GM23338 (cell line): ENCODE measurements around the gene C16orf86. TPM values are rescaled to one million over a fixed set of nuclear protein-coding genes. Genes with fewer than 3 reads are reported as not detected.

Experiments used
- ATAC-seq: fragments of 200-7000 bp; cut with Tn5 transposase; 3 replicates; pipeline ENCODE4 v1.9.1; 2020
- DNase-seq: peaks from one replicate; pipeline ENCODE4 v3.0.0-alpha.2; 2015; ENCODE audit warnings: low spot score
- H2AFZ ChIP-seq: fragments of 200-600 bp; sonication (generic); 2 replicates; pipeline ENCODE4 v1.8.0; 2016; ENCODE audit warnings: antibody characterized with exemption, mild to moderate bottlenecking, moderate library complexity
- H3F3A ChIP-seq: fragments of 200-600 bp; sonication (generic); replicated peaks from 2 replicates; pipeline ENCODE4 v1.8.0; 2017; ENCODE audit warnings: antibody characterized with exemption, mixed run types, low read depth
- H3K27ac ChIP-seq: fragments of 200-600 bp; sonication (generic); 2 replicates; pipeline ENCODE4 v1.6.1; 2016; ENCODE audit warnings: low read depth
- H3K27me3 ChIP-seq: fragments of 200-600 bp; sonication (generic); 2 replicates; pipeline ENCODE4 v1.8.0; 2016; ENCODE audit warnings: mild to moderate bottlenecking, mixed run types, moderate library complexity; ENCODE audit not compliant: insufficient read depth
- H3K36me3 ChIP-seq: fragments of 200-600 bp; sonication (generic); 2 replicates; pipeline ENCODE4 v1.8.0; 2016; ENCODE audit warnings: mild to moderate bottlenecking; ENCODE audit not compliant: insufficient read depth
- H3K4me1 ChIP-seq: fragments of 200-600 bp; sonication (generic); 2 replicates; pipeline ENCODE4 v1.8.0; 2016; ENCODE audit warnings: mild to moderate bottlenecking, moderate library complexity; ENCODE audit not compliant: insufficient read depth
- H3K4me2 ChIP-seq: fragments of 200-600 bp; sonication (generic); 2 replicates; pipeline ENCODE4 v1.7.1; 2017; ENCODE audit warnings: mixed run types
- H3K4me3 ChIP-seq: fragments of 200-600 bp; sonication (generic); 2 replicates; pipeline ENCODE4 v1.6.1; 2016; ENCODE audit warnings: mixed run types
- H3K79me2 ChIP-seq: fragments of 200-600 bp; sonication (generic); replicated peaks from 2 replicates; pipeline ENCODE4 v1.8.0; 2017; ENCODE audit warnings: mild to moderate bottlenecking; ENCODE audit not compliant: insufficient read depth
- H3K9me2 ChIP-seq: fragments of 200-600 bp; sonication (generic); 2 replicates; pipeline ENCODE4 v1.8.0; 2017; ENCODE audit not compliant: insufficient read depth
- H4K20me1 ChIP-seq: fragments of 200-600 bp; sonication (generic); replicated peaks from 2 replicates; pipeline ENCODE4 v1.8.0; 2017; ENCODE audit warnings: mild to moderate bottlenecking; ENCODE audit not compliant: insufficient read depth
- H3K27ac Mint-ChIP-seq: 2 replicates; pipeline ENCODE4 v1.8.0; 2020; ENCODE audit warnings: inconsistent platforms, mild to moderate bottlenecking, moderate library complexity, mixed read lengths
- H3K27me3 Mint-ChIP-seq: 3 replicates; pipeline ENCODE4 v1.8.0; 2022; ENCODE audit warnings: low read depth, mild to moderate bottlenecking, moderate library complexity, mixed read lengths, inconsistent platforms; ENCODE audit not compliant: insufficient read depth, poor library complexity
- H3K36me3 Mint-ChIP-seq: 3 replicates; pipeline ENCODE4 v1.8.0; 2021; ENCODE audit warnings: low read depth, mild to moderate bottlenecking, inconsistent platforms, moderate library complexity, mixed read lengths
- H3K4me1 Mint-ChIP-seq: 3 replicates; pipeline ENCODE4 v1.8.0; 2020; ENCODE audit warnings: mild to moderate bottlenecking, inconsistent platforms, mixed read lengths
- H3K4me3 Mint-ChIP-seq: 3 replicates; pipeline ENCODE4 v1.8.0; 2021; ENCODE audit warnings: moderate library complexity, mild to moderate bottlenecking, inconsistent platforms, mixed read lengths
- H3K9me3 Mint-ChIP-seq: 3 replicates; pipeline ENCODE4 v1.8.0; 2020; ENCODE audit warnings: moderate library complexity, mild to moderate bottlenecking, inconsistent platforms, mixed read lengths
- EZH2 ChIP-seq: fragments of 200-600 bp; sonication (generic); IDR thresholded peaks from one replicate; pipeline ENCODE4 v1.8.0; 2017; ENCODE audit warnings: antibody characterized with exemption, mild to moderate bottlenecking, low read depth; ENCODE audit not compliant: unreplicated experiment
- JUNB ChIP-seq: IDR thresholded peaks from one replicate; pipeline ENCODE4 v1.6.1; 2016; ENCODE audit warnings: antibody characterized with exemption; ENCODE audit not compliant: unreplicated experiment
- NANOG ChIP-seq: IDR thresholded peaks from 2 replicates; pipeline ENCODE4 v1.6.1; 2016; ENCODE audit warnings: antibody characterized with exemption, borderline replicate concordance
- POLR2AphosphoS5 ChIP-seq: IDR thresholded peaks from 2 replicates; pipeline ENCODE4 v1.6.1; 2016; ENCODE audit warnings: antibody characterized with exemption, low read depth
- STAT1 ChIP-seq: IDR thresholded peaks from one replicate; pipeline ENCODE4 v1.6.1; 2016; ENCODE audit warnings: antibody characterized with exemption; ENCODE audit not compliant: unreplicated experiment
- polyA plus RNA-seq: library from polyadenylated mRNA; unstranded; fragments of >200 nt; fragmentation: Nextera tagmentation; extraction: Ambion mirVana; gene quantifications from 2 replicates; pipeline ENCODE4 v1.2.1, GENCODE V29; 2016
- total RNA-seq: library from RNA; depleted of rRNA; stranded (reverse); fragments of >200 nt; shearing (Covaris generic); gene quantifications from 2 replicates; pipeline ENCODE4 v1.2.3, GENCODE V29; 2014
- TF ChIP-seq, protein P1 (sequence below): IDR thresholded peaks from one replicate; pipeline ENCODE4 v1.6.1; 2018; ENCODE audit warnings: antibody characterized with exemption; ENCODE audit not compliant: unreplicated experiment
- TF ChIP-seq, protein P2 (sequence below): fragments of 250-450 bp; sonication (Bioruptor Pico); IDR thresholded peaks from 2 replicates; pipeline ENCODE4 v1.5.0; 2020; ENCODE audit warnings: mild to moderate bottlenecking, moderate library complexity

C16orf86 gene
- total and polyA plus RNA-seq, 2 experiments from 2014 or later: 0.87 to 1.1 TPM

DNA sequence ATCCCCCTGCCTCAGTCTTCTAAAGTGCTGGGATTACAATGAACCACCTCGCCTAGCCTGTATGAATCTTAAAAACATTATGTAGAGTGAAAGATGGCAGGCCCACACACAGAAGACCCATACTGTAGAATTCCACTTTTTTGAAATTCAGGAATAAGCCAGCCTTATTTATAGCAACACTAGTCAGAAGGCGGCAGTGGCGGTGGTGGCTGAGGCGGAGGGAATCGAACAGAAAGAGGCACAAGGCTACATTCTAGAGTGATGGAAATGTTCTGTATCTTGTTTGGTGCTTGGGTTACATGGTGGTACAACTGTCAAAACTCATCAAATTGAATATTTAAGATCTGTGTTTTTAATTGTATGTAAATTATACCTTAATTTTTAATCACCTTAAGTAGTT is 41.2 kb downstream of the C16orf86 start:
- no peaks in the 10 kb centered on the region for H3K27me3 ChIP-seq

More for the DNA sequence above, 41.2 kb downstream of the C16orf86 start:
- Mint-ChIP-seq H3K4me1 (peaks cover 20% of the 10 kb centered on the region), H3K27ac (no peak overlapping the region), H3K27me3 (peaks cover 3% of the 10 kb centered on the region), H3K36me3 (no peaks in the 10 kb centered on the region; the same call in 2 of the 3 replicates), H3K4me3 (no peak overlapping the region), H3K9me3 (no peaks in the 10 kb centered on the region)
- Histone ChIP-seq H2AFZ (no peak overlapping the region), H3K79me2 (peaks cover 90% of the 10 kb centered on the region), H3K4me2 (no peak overlapping the region), H3K36me3 (no peaks in the 10 kb centered on the region), H3F3A (peaks cover 8% of the 10 kb centered on the region; the same call in 1 of the 2 replicates), H3K27ac (no peak overlapping the region), H3K4me1 (peaks cover 22% of the 10 kb centered on the region), H3K9me2 (no peaks in the 10 kb centered on the region), H4K20me1 (peaks cover 10% of the 10 kb centered on the region; the same call in 1 of the 2 replicates), H3K4me3 (no peak overlapping the region)
- no peak for DNase-seq
- ATAC-seq: no peak
- TF ChIP-seq JUNB: no peak
- no peak for TF ChIP-seq POLR2AphosphoS5
- TF ChIP-seq NANOG: no peak
- TF ChIP-seq, protein P1, sequence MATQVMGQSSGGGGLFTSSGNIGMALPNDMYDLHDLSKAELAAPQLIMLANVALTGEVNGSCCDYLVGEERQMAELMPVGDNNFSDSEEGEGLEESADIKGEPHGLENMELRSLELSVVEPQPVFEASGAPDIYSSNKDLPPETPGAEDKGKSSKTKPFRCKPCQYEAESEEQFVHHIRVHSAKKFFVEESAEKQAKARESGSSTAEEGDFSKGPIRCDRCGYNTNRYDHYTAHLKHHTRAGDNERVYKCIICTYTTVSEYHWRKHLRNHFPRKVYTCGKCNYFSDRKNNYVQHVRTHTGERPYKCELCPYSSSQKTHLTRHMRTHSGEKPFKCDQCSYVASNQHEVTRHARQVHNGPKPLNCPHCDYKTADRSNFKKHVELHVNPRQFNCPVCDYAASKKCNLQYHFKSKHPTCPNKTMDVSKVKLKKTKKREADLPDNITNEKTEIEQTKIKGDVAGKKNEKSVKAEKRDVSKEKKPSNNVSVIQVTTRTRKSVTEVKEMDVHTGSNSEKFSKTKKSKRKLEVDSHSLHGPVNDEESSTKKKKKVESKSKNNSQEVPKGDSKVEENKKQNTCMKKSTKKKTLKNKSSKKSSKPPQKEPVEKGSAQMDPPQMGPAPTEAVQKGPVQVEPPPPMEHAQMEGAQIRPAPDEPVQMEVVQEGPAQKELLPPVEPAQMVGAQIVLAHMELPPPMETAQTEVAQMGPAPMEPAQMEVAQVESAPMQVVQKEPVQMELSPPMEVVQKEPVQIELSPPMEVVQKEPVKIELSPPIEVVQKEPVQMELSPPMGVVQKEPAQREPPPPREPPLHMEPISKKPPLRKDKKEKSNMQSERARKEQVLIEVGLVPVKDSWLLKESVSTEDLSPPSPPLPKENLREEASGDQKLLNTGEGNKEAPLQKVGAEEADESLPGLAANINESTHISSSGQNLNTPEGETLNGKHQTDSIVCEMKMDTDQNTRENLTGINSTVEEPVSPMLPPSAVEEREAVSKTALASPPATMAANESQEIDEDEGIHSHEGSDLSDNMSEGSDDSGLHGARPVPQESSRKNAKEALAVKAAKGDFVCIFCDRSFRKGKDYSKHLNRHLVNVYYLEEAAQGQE: no peak
- no peak for TF ChIP-seq EZH2
- no peak for TF ChIP-seq STAT1
- TF ChIP-seq, protein P2, sequence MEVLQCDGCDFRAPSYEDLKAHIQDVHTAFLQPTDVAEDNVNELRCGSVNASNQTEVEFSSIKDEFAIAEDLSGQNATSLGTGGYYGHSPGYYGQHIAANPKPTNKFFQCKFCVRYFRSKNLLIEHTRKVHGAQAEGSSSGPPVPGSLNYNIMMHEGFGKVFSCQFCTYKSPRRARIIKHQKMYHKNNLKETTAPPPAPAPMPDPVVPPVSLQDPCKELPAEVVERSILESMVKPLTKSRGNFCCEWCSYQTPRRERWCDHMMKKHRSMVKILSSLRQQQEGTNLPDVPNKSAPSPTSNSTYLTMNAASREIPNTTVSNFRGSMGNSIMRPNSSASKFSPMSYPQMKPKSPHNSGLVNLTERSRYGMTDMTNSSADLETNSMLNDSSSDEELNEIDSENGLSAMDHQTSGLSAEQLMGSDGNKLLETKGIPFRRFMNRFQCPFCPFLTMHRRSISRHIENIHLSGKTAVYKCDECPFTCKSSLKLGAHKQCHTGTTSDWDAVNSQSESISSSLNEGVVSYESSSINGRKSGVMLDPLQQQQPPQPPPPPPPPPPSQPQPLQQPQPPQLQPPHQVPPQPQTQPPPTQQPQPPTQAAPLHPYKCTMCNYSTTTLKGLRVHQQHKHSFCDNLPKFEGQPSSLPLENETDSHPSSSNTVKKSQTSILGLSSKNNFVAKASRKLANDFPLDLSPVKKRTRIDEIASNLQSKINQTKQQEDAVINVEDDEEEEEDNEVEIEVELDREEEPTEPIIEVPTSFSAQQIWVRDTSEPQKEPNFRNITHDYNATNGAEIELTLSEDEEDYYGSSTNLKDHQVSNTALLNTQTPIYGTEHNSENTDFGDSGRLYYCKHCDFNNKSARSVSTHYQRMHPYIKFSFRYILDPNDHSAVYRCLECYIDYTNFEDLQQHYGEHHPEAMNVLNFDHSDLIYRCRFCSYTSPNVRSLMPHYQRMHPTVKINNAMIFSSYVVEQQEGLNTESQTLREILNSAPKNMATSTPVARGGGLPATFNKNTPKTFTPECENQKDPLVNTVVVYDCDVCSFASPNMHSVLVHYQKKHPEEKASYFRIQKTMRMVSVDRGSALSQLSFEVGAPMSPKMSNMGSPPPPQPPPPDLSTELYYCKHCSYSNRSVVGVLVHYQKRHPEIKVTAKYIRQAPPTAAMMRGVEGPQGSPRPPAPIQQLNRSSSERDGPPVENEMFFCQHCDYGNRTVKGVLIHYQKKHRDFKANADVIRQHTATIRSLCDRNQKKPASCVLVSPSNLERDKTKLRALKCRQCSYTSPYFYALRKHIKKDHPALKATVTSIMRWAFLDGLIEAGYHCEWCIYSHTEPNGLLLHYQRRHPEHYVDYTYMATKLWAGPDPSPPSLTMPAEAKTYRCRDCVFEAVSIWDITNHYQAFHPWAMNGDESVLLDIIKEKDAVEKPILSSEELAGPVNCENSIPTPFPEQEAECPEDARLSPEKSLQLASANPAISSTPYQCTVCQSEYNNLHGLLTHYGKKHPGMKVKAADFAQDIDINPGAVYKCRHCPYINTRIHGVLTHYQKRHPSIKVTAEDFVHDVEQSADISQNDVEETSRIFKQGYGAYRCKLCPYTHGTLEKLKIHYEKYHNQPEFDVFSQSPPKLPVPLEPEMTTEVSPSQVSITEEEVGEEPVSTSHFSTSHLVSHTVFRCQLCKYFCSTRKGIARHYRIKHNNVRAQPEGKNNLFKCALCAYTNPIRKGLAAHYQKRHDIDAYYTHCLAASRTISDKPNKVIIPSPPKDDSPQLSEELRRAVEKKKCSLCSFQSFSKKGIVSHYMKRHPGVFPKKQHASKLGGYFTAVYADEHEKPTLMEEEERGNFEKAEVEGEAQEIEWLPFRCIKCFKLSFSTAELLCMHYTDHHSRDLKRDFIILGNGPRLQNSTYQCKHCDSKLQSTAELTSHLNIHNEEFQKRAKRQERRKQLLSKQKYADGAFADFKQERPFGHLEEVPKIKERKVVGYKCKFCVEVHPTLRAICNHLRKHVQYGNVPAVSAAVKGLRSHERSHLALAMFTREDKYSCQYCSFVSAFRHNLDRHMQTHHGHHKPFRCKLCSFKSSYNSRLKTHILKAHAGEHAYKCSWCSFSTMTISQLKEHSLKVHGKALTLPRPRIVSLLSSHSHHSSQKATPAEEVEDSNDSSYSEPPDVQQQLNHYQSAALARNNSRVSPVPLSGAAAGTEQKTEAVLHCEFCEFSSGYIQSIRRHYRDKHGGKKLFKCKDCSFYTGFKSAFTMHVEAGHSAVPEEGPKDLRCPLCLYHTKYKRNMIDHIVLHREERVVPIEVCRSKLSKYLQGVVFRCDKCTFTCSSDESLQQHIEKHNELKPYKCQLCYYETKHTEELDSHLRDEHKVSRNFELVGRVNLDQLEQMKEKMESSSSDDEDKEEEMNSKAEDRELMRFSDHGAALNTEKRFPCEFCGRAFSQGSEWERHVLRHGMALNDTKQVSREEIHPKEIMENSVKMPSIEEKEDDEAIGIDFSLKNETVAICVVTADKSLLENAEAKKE (CRISPR knock-in tag): no peak
